Naive thymus-derived CD4-positive, alpha-beta T cell (primary cell): ENCODE results near the gene ACTL10. TPM values are rescaled to one million over a fixed set of nuclear protein-coding genes. Genes with fewer than 3 reads are reported as not detected.
A peak's percentile ranks its signal among the peaks of the same experiment; 100 is the strongest.

Experiments
- ATAC-seq: fragments of 150-1000 bp; cut with Tn5 transposase; 2 replicates; pipeline ENCODE4 v1.10.0; 2021; ENCODE audit warnings: mild to moderate bottlenecking, moderate library complexity
- CTCF ChIA-PET: fragments of 350-600 bp; sonication (Branson Sonifier 250); formaldehyde crosslinking; loops from one replicate; lab custom pipeline; 2021; ENCODE audit warnings: antibody characterized with exemption; lab: Charles Lee
- POLR2A ChIA-PET: fragments of 350-600 bp; sonication (Branson Sonifier 250); formaldehyde crosslinking; loops from one replicate; lab custom pipeline; 2021; ENCODE audit warnings: antibody characterized with exemption, inconsistent platforms; lab: Charles Lee
- DNase-seq, 9 donors: peaks; one replicate each; pipeline versions ENCODE4 v3.0.0 to v3.0.0-alpha.2; 2020 to 2022; ENCODE audit warnings: mixed read lengths in 1 of 9
- H3K27ac ChIP-seq: one replicate; pipeline ENCODE4 v1.7.0; 2013; ENCODE audit warnings: mild to moderate bottlenecking, low read depth, low read length, moderate library complexity
- H3K27me3 ChIP-seq, 2 donors: one replicate each; pipeline ENCODE4 v1.7.0; 2013; ENCODE audit warnings: low read length in 2 of 2, mild to moderate bottlenecking in 2 of 2, moderate library complexity in 2 of 2; ENCODE audit not compliant: control insufficient read depth in 2 of 2, insufficient read depth in 2 of 2
- H3K36me3 ChIP-seq, 3 experiments: 1 replicate in 2 of 3; 2 replicates in 1 of 3; pipeline ENCODE4 v1.7.0; 2013; ENCODE audit warnings: low read length in 3 of 3, mild to moderate bottlenecking in 3 of 3, moderate library complexity in 1 of 3; ENCODE audit not compliant: insufficient read depth in 3 of 3, control insufficient read depth in 2 of 3
- H3K4me1 ChIP-seq, 2 donors: one replicate each; pipeline ENCODE4 v1.7.0; 2013; ENCODE audit warnings: low read length in 2 of 2, mild to moderate bottlenecking in 2 of 2, moderate library complexity in 1 of 2; ENCODE audit not compliant: control insufficient read depth in 2 of 2, insufficient read depth in 2 of 2
- H3K4me3 ChIP-seq: 2 replicates; pipeline ENCODE4 v1.7.0; 2013; ENCODE audit warnings: mild to moderate bottlenecking, low read length
- H3K9me3 ChIP-seq, 3 experiments: 1 replicate in 2 of 3; 2 replicates in 1 of 3; pipeline ENCODE4 v1.7.0; 2013; ENCODE audit warnings: low read length in 3 of 3; ENCODE audit not compliant: control insufficient read depth in 2 of 3
- H3K27ac Mint-ChIP-seq, 9 donors: one replicate each; pipeline ENCODE4 v1.8.0; 2020 to 2022; ENCODE audit warnings: mixed read lengths in 9 of 9, mild to moderate bottlenecking in 8 of 9, moderate library complexity in 5 of 9, inconsistent platforms in 2 of 9
- H3K27me3 Mint-ChIP-seq, 5 donors: one replicate each; pipeline ENCODE4 v1.8.0; 2021 to 2022; ENCODE audit warnings: mixed read lengths in 5 of 5, mild to moderate bottlenecking in 1 of 5
- H3K36me3 Mint-ChIP-seq, 5 donors: one replicate each; pipeline ENCODE4 v1.8.0; 2020 to 2022; ENCODE audit warnings: mixed read lengths in 5 of 5, mild to moderate bottlenecking in 3 of 5, inconsistent platforms in 1 of 5
- H3K4me1 Mint-ChIP-seq, 7 donors: one replicate each; pipeline ENCODE4 v1.8.0; 2020 to 2022; ENCODE audit warnings: mixed read lengths in 7 of 7, mild to moderate bottlenecking in 3 of 7, inconsistent platforms in 1 of 7
- H3K4me3 Mint-ChIP-seq, 10 donors: one replicate each; pipeline ENCODE4 v1.8.0; 2020 to 2022; ENCODE audit warnings: mild to moderate bottlenecking in 10 of 10, mixed read lengths in 10 of 10, moderate library complexity in 6 of 10, inconsistent platforms in 2 of 10
- H3K9me3 Mint-ChIP-seq, 11 donors: one replicate each; pipeline ENCODE4 v1.8.0; 2020 to 2022; ENCODE audit warnings: mixed read lengths in 11 of 11, mild to moderate bottlenecking in 4 of 11, inconsistent platforms in 1 of 11, moderate library complexity in 1 of 11
- intact Hi-C, 2 donors: fragments of 100-400 bp; cut with micrococcal nuclease; formaldehyde crosslinking; loops; one replicate each; pipeline ENCODE4 v1.15.1; 2023
- polyA plus RNA-seq, 2 donors: library from polyadenylated mRNA; unstranded; fragments of 300-500 nt; fragmentation: Illumina TruSeq; gene quantifications; one replicate each; pipeline ENCODE4 v1.2.3, GENCODE V29; 2021
- total RNA-seq, 6 experiments: library from RNA in 5 of 6; stranded (reverse) in 5 of 6; gene quantifications; 1 replicate in 5 of 6; 2 replicates in 1 of 6; pipeline ENCODE4 v1.2.3 and lab custom pipeline; 2021 to 2026

ACTL10 gene
- total and polyA plus RNA-seq, 7 experiments from 2014 or later: 0.66 to 4.9 (median 3.2) TPM

GRCh38 chr20:33709905-33710541, 43.3 kb downstream of the ACTL10 start:
- ATAC-seq (no peak), DNase-seq (no peak)
- no peaks in the 10 kb centered on the region for H3K27me3 Mint-ChIP-seq
- ChIA-PET POLR2A (interaction anchor here (1.1 kb wide), 1 partner anchor 10 kb away, joined by 4 read pairs; the partner anchor contains the start of gene PXMP4), CTCF (no interaction called here)
- H3K27me3 ChIP-seq: no peaks in the 10 kb centered on the region
- intact Hi-C loops: no loop called here
- no peaks in the 10 kb centered on the region for H3K9me3 Mint-ChIP-seq
- no peaks in the 10 kb centered on the region for H3K9me3 ChIP-seq
- peaks cover 6 to 25% (median 9%) of the 10 kb centered on the region in 7 donors for H3K4me1 Mint-ChIP-seq
- no peaks in the 10 kb centered on the region for H3K4me1 ChIP-seq
- no peak overlapping the region for H3K27ac ChIP-seq
- H3K27ac Mint-ChIP-seq: peak overlapping the region in 1 of 9 donors; percentile 45
- H3K4me3 ChIP-seq: no peak overlapping the region
- H3K36me3 Mint-ChIP-seq: peaks cover 19 to 46% (median 24%) of the 10 kb centered on the region in 5 donors
- H3K36me3 ChIP-seq: peaks cover 0 to 58% (median 11%) of the 10 kb centered on the region in 3 experiments
- peak overlapping the region in 1 of 10 donors; percentile 55 for H3K4me3 Mint-ChIP-seq

- ATAC-seq: no peak
- no peak overlapping the region for H3K27ac ChIP-seq
- H3K4me3 ChIP-seq: no peak overlapping the region
- no peaks in the 10 kb centered on the region for H3K27me3 Mint-ChIP-seq
- H3K9me3 ChIP-seq: no peaks in the 10 kb centered on the region
- H3K36me3 ChIP-seq: peaks cover 0 to 58% (median 11%) of the 10 kb centered on the region in 3 experiments
- ChIA-PET POLR2A (interaction anchor here (1.1 kb wide), 1 partner anchor 9 kb away, joined by 4 read pairs; the partner anchor contains the start of gene PXMP4), CTCF (no interaction called here)
- DNase-seq: no peak
- H3K4me1 ChIP-seq: no peaks in the 10 kb centered on the region
- H3K27ac Mint-ChIP-seq: peak overlapping the region in 4 of 9 donors; percentile 9 to 63 (median 33)
- peaks cover 19 to 46% (median 24%) of the 10 kb centered on the region in 5 donors for H3K36me3 Mint-ChIP-seq
- H3K4me1 Mint-ChIP-seq: peaks cover 6 to 25% (median 9%) of the 10 kb centered on the region in 7 donors
- intact Hi-C loops: no loop called here
- no peak overlapping the region for H3K4me3 Mint-ChIP-seq
- H3K9me3 Mint-ChIP-seq: no peaks in the 10 kb centered on the region
- H3K27me3 ChIP-seq: no peaks in the 10 kb centered on the region
These were observed 44.1 kb downstream of the ACTL10 start for GRCh38 chr20:33710681-33711445.

GRCh38 chr20:33711446-33711738, 44.6 kb downstream of the ACTL10 start:
- intact Hi-C loops: no loop called here
- Mint-ChIP-seq H3K4me1 (peaks cover 8 to 29% (median 14%) of the 10 kb centered on the region in 7 donors), H3K27me3 (no peaks in the 10 kb centered on the region), H3K27ac (peak overlapping the region in 2 of 9 donors; percentile 9 to 50), H3K36me3 (peaks cover 19 to 50% (median 28%) of the 10 kb centered on the region in 5 donors), H3K4me3 (no peak overlapping the region), H3K9me3 (no peaks in the 10 kb centered on the region)
- Histone ChIP-seq H3K27ac (no peak overlapping the region), H3K4me1 (no peaks in the 10 kb centered on the region), H3K4me3 (no peak overlapping the region), H3K36me3 (peaks cover 0 to 58% (median 11%) of the 10 kb centered on the region in 3 experiments), H3K27me3 (no peaks in the 10 kb centered on the region), H3K9me3 (no peaks in the 10 kb centered on the region)
- ChIA-PET CTCF (no interaction called here), POLR2A (no interaction called here)
- DNase-seq: no peak
- no peak for ATAC-seq

GRCh38 chr20:33713865-33714367, 47.2 kb downstream of the ACTL10 start:
- intact Hi-C loops: no loop called here

GRCh38 chr20:33716498-33716897, 49.8 kb downstream of the ACTL10 start:
- intact Hi-C loops: no loop called here
- CTCF ChIA-PET: no interaction called here
- H3K4me1 Mint-ChIP-seq: peaks cover 23 to 36% (median 28%) of the 10 kb centered on the region in 7 donors
- Histone ChIP-seq H3K27ac (no peak overlapping the region), H3K9me3 (no peaks in the 10 kb centered on the region), H3K4me1 (peaks cover 0 to 22% of the 10 kb centered on the region in 2 donors), H3K4me3 (no peak overlapping the region), H3K27me3 (no peaks in the 10 kb centered on the region), H3K36me3 (peaks cover 0 to 36% (median 11%) of the 10 kb centered on the region in 3 experiments)
- DNase-seq (no peak), ATAC-seq (no peak)
- H3K9me3 Mint-ChIP-seq: peaks cover 0 to 5% (median 0%) of the 10 kb centered on the region in 11 donors
- no peak overlapping the region for H3K4me3 Mint-ChIP-seq
- POLR2A ChIA-PET: interaction anchor here (0.9 kb wide), 1 partner anchor 279 kb away, joined by 3 read pairs; no protein-coding TSS in a partner anchor
- H3K27me3 Mint-ChIP-seq: no peaks in the 10 kb centered on the region
- H3K36me3 Mint-ChIP-seq: peaks cover 5 to 32% (median 19%) of the 10 kb centered on the region in 5 donors
- H3K27ac Mint-ChIP-seq: peak overlapping the region in 3 of 9 donors; percentile 14 to 73 (median 48)

More at GRCh38 chr20:33713865-33714367, 47.2 kb downstream of the ACTL10 start:
- ATAC-seq (no peak), DNase-seq (no peak)
- Histone ChIP-seq H3K27me3 (no peaks in the 10 kb centered on the region), H3K27ac (no peak overlapping the region), H3K9me3 (no peaks in the 10 kb centered on the region), H3K4me3 (no peak overlapping the region), H3K36me3 (peaks cover 0 to 44% (median 11%) of the 10 kb centered on the region in 3 experiments), H3K4me1 (peaks cover 0 to 5% of the 10 kb centered on the region in 2 donors)
- Mint-ChIP-seq H3K4me1 (peaks cover 13 to 40% (median 26%) of the 10 kb centered on the region in 7 donors), H3K27me3 (no peaks in the 10 kb centered on the region), H3K36me3 (peaks cover 13 to 45% (median 27%) of the 10 kb centered on the region in 5 donors), H3K4me3 (peak overlapping the region in 1 of 10 donors; percentile 7), H3K27ac (no peak overlapping the region), H3K9me3 (no peaks in the 10 kb centered on the region)
- ChIA-PET POLR2A (interaction anchor here (0.5 to 0.7 kb wide), 3 partner anchors 19 to 76 kb away, joined by 3 to 4 read pairs (median 3); no protein-coding TSS in a partner anchor), CTCF (no interaction called here)
